Psoas muscle (tissue), 8 donors: ENCODE results near the gene PI4KA. TPM values are rescaled to one million over a fixed set of nuclear protein-coding genes. Genes with fewer than 3 reads are reported as not detected.

Source experiments
- ATAC-seq, 4 donors: fragments of 200-7000 bp; cut with Tn5 transposase; one replicate each; pipeline ENCODE4 v1.9.1; 2020; ENCODE audit warnings: moderate library complexity in 3 of 4, mild to moderate bottlenecking in 2 of 4
- DNase-seq, 2 donors: peaks; one replicate each; pipeline ENCODE4 v3.0.0-alpha.2; 2020
- H3K27ac ChIP-seq: fragments of 200-600 bp; one replicate; pipeline ENCODE4 v1.8.0; 2022
- H3K27me3 ChIP-seq, 3 donors: fragments of 200-600 bp in 1 of 3; one replicate each; pipeline versions ENCODE4 v1.6.1 to v1.8.0; 2013 to 2022; ENCODE audit warnings: low read length in 2 of 3, mild to moderate bottlenecking in 2 of 3, moderate library complexity in 1 of 3; ENCODE audit not compliant: insufficient read depth in 3 of 3
- H3K36me3 ChIP-seq, 2 donors: fragments of 200-600 bp in 1 of 2; one replicate each; pipeline versions ENCODE4 v1.6.1 to v1.8.0; 2013 to 2022; ENCODE audit warnings: low read depth in 1 of 2, mild to moderate bottlenecking in 1 of 2, moderate library complexity in 1 of 2; ENCODE audit not compliant: insufficient read depth in 1 of 2
- H3K4me1 ChIP-seq: fragments of 200-600 bp; one replicate; pipeline ENCODE4 v1.8.0; 2022
- H3K4me3 ChIP-seq: fragments of 200-600 bp; one replicate; pipeline ENCODE4 v1.8.0; 2022; ENCODE audit warnings: mild to moderate bottlenecking
- H3K9me3 ChIP-seq: fragments of 200-600 bp; one replicate; pipeline ENCODE4 v1.8.0; 2022
- WGBS, 3 donors: extraction: QIAGEN DNeasy Blood & Tissue Kit; methylation state at CpG; one replicate each; pipeline versions ENCODE4 v1.1.6 to v1.1.7; 2013; 5-methylcytosine and 5-hydroxymethylcytosine counted together
- intact Hi-C, 2 donors: fragments of 100-400 bp; cut with DNase I; formaldehyde crosslinking; loops; one replicate each; pipeline versions ENCODE4 v1.11.0 to v1.14.2; 2022
- polyA plus RNA-seq, 3 donors: library from polyadenylated mRNA; stranded (reverse); fragments of 200-250 nt; gene quantifications; one replicate each; pipeline ENCODE4 v1.2.3, GENCODE V29; 2013
- total RNA-seq, 4 donors: library from RNA; stranded (reverse); fragmentation: NEBNext Ultra II Directional in 2 of 4; extraction: Animal tissue kit (Norgen Biotek cat#: 25700) in 2 of 4; gene quantifications; one replicate each; pipeline versions ENCODE4 v1.2.1 to v1.2.4, GENCODE V29; 2021 to 2023
- TF ChIP-seq, protein P1 (sequence below): fragments of 200-600 bp; IDR thresholded peaks from one replicate; pipeline ENCODE4 v1.8.0; 2022; ENCODE audit warnings: antibody characterized with exemption
- donor health status: healthy with polysubstance abuse.
- donor health status: DM: no; HTN: no; CAD: no; lungs with moderate emphysema.
- donor health status: Bipolar disorder and iron deficiency.
- donor health status: healthy.
- donor health status: DM: yes; HTN: yes; CAD: no.
- donor health status: DM: no; HTN: no; CAD: no.
- donor health status: DM: no; HTN: no; CAD: no.
- donor health status: DM: yes; HTN: yes; CAD: no.

PI4KA gene
- total and polyA plus RNA-seq, 7 donors = 22.7 to 52.6 (median 41.0) TPM

DNA sequence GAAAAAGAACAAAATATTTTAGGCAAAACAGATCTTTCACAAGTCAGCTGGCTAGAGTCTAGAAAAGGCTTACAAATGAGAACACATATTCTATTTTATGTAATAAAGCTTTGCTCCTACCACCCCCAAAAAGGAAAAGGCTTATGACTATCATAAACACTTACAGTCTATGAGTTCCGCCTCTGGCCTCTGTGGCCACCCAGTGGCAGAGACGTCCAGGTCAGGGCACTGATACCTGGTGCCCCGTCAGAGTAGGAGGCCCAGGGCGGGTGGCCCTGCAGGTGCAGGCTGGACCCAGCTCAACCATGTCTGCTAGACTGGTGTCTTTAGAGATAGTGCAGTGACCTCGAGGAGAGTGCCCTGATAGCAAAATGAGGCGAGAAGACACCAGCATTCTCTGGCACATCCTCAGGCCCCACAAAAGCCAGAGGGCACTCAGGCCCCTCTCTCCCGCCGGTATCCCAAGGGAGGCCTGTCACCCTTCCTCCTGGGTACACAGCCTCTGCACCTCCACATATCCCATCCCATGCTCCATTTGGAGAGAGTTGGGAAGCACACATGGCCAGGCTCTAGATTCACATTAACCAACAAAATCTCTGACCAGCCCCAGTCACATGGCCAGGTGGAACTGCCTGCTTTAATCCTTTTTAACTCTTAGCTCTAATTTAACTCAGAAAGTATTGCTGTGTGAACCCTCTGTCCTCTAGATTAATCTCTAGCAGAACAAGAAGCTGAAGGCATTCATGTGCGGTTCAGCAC, 112.0 kb downstream of the PI4KA start:
- no peaks in the 10 kb centered on the region for H3K9me3 ChIP-seq
- no peak overlapping the region for H3K4me3 ChIP-seq
- no peak overlapping the region for H3K27ac ChIP-seq
- H3K4me1 ChIP-seq = peaks cover 13% of the 10 kb centered on the region
- intact Hi-C loops = no loop called here
- no peaks in the 10 kb centered on the region for H3K27me3 ChIP-seq
- 92 to 94% (median 94%) methylated on average over 9 of the region's 9 CpGs for WGBS, 3 donors
- TF ChIP-seq, protein P1, sequence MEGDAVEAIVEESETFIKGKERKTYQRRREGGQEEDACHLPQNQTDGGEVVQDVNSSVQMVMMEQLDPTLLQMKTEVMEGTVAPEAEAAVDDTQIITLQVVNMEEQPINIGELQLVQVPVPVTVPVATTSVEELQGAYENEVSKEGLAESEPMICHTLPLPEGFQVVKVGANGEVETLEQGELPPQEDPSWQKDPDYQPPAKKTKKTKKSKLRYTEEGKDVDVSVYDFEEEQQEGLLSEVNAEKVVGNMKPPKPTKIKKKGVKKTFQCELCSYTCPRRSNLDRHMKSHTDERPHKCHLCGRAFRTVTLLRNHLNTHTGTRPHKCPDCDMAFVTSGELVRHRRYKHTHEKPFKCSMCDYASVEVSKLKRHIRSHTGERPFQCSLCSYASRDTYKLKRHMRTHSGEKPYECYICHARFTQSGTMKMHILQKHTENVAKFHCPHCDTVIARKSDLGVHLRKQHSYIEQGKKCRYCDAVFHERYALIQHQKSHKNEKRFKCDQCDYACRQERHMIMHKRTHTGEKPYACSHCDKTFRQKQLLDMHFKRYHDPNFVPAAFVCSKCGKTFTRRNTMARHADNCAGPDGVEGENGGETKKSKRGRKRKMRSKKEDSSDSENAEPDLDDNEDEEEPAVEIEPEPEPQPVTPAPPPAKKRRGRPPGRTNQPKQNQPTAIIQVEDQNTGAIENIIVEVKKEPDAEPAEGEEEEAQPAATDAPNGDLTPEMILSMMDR = no peak
- H3K36me3 ChIP-seq = peaks cover 3 to 76% of the 10 kb centered on the region in 2 donors
- ATAC-seq = no peak
- DNase-seq = no peak

DNA sequence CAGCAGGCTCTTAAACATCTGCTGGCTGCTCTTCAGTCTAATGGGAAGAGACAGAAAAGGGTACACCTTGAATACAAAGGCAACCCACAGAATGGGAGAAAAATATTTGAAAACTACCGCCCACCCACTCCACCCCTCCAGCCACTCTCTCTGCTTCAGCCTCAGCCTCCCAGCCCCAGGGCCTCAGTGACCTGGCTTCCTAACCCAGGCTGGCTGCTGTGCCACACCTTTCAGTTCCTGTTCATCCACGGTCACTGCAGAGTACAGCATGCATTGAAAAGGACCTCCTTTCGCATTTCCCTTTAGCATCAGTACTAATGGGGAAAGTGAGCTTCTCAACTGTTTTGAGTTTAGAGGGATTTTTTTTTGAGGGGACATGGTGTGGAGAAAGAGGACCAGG, 113.5 kb downstream of the PI4KA start:
- no peak overlapping the region for H3K4me3 ChIP-seq
- peaks cover 3 to 81% of the 10 kb centered on the region in 2 donors for H3K36me3 ChIP-seq
- no peak for DNase-seq
- TF ChIP-seq, protein P1 = no peak
- no peaks in the 10 kb centered on the region for H3K27me3 ChIP-seq
- intact Hi-C loops = no loop called here
- H3K9me3 ChIP-seq = no peaks in the 10 kb centered on the region
- 86 to 93% (median 87%) methylated on average over 3 of the region's 3 CpGs for WGBS, 3 donors
- no peak for ATAC-seq
- no peak overlapping the region for H3K27ac ChIP-seq
- H3K4me1 ChIP-seq = peaks cover 3% of the 10 kb centered on the region

DNA sequence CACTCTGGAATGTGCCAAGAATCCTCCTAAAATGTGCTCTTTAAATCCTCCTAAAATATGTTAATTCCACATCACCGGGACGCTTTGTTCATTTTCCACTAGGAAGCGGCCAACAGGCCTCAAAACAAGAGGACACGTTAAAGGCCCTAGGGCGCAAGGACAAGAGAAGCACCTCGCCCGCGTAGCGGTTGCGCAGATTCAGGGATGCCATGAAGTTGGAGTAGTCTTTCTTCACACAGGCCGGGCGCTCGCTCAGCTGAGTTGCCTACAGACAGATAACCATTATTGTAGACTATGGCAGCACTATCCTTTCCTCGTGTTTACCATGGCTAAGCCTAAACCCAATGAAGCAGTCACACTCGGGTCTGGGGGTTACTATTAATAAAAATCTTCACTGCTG, 114.2 kb downstream of the PI4KA start:
- H3K4me1 ChIP-seq = no peaks in the 10 kb centered on the region
- H3K4me3 ChIP-seq = no peak overlapping the region
- 92 to 94% (median 93%) methylated on average over 15 of the region's 15 CpGs for WGBS, 3 donors
- no peak overlapping the region for H3K27ac ChIP-seq
- no peaks in the 10 kb centered on the region for H3K27me3 ChIP-seq
- H3K9me3 ChIP-seq = no peaks in the 10 kb centered on the region
- H3K36me3 ChIP-seq = peaks cover 3 to 75% of the 10 kb centered on the region in 2 donors
- no peak for DNase-seq
- TF ChIP-seq, protein P1 = no peak
- ATAC-seq = no peak
- intact Hi-C loops = no loop called here

DNA sequence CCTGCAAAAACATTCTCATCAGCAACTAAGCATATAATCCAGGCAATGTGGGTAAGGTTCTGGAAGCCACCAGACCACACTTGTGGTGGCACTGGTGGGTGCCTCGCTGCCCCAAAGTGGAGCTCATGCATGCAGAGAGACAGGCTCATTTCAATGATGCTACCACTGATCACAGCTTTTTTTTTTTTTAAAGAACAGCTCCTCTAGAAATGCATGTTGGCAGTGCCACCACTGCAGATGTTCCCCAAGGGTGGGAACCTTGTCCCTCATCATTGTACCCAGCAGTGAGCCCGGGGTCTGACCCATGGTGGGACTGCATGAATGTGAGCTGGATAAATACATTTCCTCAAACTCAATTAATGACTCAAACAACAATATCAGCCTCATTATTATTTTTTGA, 115.8 kb downstream of the PI4KA start:
- intact Hi-C loops = no loop called here
- peaks cover 3 to 70% of the 10 kb centered on the region in 2 donors for H3K36me3 ChIP-seq
- TF ChIP-seq, protein P1 = no peak
- H3K9me3 ChIP-seq = no peaks in the 10 kb centered on the region
- H3K27me3 ChIP-seq = no peaks in the 10 kb centered on the region
- H3K4me3 ChIP-seq = no peak overlapping the region
- H3K27ac ChIP-seq = no peak overlapping the region
- ATAC-seq (no peak), DNase-seq (no peak)
- WGBS, 3 donors = 50 to 73% (median 71%) methylated on average over 2 of the region's 2 CpGs
- no peaks in the 10 kb centered on the region for H3K4me1 ChIP-seq
